CD8-positive, alpha-beta memory T cell (primary cell): ENCODE data around the gene ACTG1. TPM values are rescaled to one million over a fixed set of nuclear protein-coding genes. Genes with fewer than 3 reads are reported as not detected.
A peak's percentile ranks its signal among the peaks of the same experiment; 100 is the strongest.

ENCODE experiments used
- CTCF ChIA-PET: fragments of 350-600 bp; sonication (Branson Sonifier 250); formaldehyde crosslinking; loops from one replicate; lab custom pipeline; 2021; ENCODE audit warnings: antibody characterized with exemption; lab: Charles Lee
- POLR2A ChIA-PET: fragments of 350-600 bp; sonication (Branson Sonifier 250); formaldehyde crosslinking; loops from one replicate; lab custom pipeline; 2021; ENCODE audit warnings: antibody characterized with exemption; lab: Charles Lee
- DNase-seq, 5 donors: peaks; one replicate each; pipeline versions ENCODE4 v3.0.0 to v3.0.0-alpha.2; 2020 to 2022; ENCODE audit warnings: mixed read lengths in 1 of 5
- H3K27ac ChIP-seq: one replicate; pipeline ENCODE4 v1.7.0; 2013; ENCODE audit warnings: low read depth, mild to moderate bottlenecking, low read length, moderate library complexity
- H3K27me3 ChIP-seq: 2 replicates; pipeline ENCODE4 v1.7.0; 2013; ENCODE audit warnings: low read length, mild to moderate bottlenecking; ENCODE audit not compliant: insufficient read depth, poor library complexity, severe bottlenecking
- H3K36me3 ChIP-seq: 2 replicates; pipeline ENCODE4 v1.7.0; 2013; ENCODE audit warnings: mild to moderate bottlenecking, low read length, moderate library complexity; ENCODE audit not compliant: insufficient read depth
- H3K4me1 ChIP-seq: 2 replicates; pipeline ENCODE4 v1.7.0; 2013; ENCODE audit warnings: mild to moderate bottlenecking, low read length, moderate library complexity; ENCODE audit not compliant: insufficient read depth
- H3K4me3 ChIP-seq: 2 replicates; pipeline ENCODE4 v1.7.0; 2013; ENCODE audit warnings: mild to moderate bottlenecking, low read length
- H3K9me3 ChIP-seq: 2 replicates; pipeline ENCODE4 v1.7.0; 2013; ENCODE audit warnings: mild to moderate bottlenecking, low read length
- H3K27ac Mint-ChIP-seq, 8 donors: one replicate each; pipeline ENCODE4 v1.8.0; 2020 to 2021; ENCODE audit warnings: mixed read lengths in 8 of 8, mild to moderate bottlenecking in 6 of 8, inconsistent platforms in 3 of 8, moderate library complexity in 3 of 8
- H3K27me3 Mint-ChIP-seq, 2 donors: one replicate each; pipeline ENCODE4 v1.8.0; 2020 to 2021; ENCODE audit warnings: mixed read lengths in 2 of 2, mild to moderate bottlenecking in 1 of 2, moderate library complexity in 1 of 2
- H3K36me3 Mint-ChIP-seq, 3 donors: one replicate each; pipeline ENCODE4 v1.8.0; 2020 to 2021; ENCODE audit warnings: mixed read lengths in 3 of 3, inconsistent platforms in 1 of 3, mild to moderate bottlenecking in 1 of 3
- H3K4me1 Mint-ChIP-seq, 3 donors: one replicate each; pipeline ENCODE4 v1.8.0; 2020 to 2021; ENCODE audit warnings: mixed read lengths in 3 of 3, inconsistent platforms in 1 of 3, mild to moderate bottlenecking in 1 of 3
- H3K4me3 Mint-ChIP-seq, 7 donors: one replicate each; pipeline ENCODE4 v1.8.0; 2020 to 2021; ENCODE audit warnings: mixed read lengths in 7 of 7, mild to moderate bottlenecking in 6 of 7, moderate library complexity in 4 of 7, inconsistent platforms in 2 of 7
- H3K9me3 Mint-ChIP-seq, 5 donors: one replicate each; pipeline ENCODE4 v1.8.0; 2020 to 2022; ENCODE audit warnings: mixed read lengths in 5 of 5, mild to moderate bottlenecking in 3 of 5, moderate library complexity in 2 of 5, inconsistent platforms in 1 of 5
- polyA plus RNA-seq: library from polyadenylated mRNA; unstranded; fragments of 300-500 nt; fragmentation: Illumina TruSeq; gene quantifications from one replicate; pipeline ENCODE4 v1.2.3, GENCODE V29; 2021
- total RNA-seq, 2 experiments: library from RNA; stranded (reverse); gene quantifications; one replicate each; pipeline ENCODE4 v1.2.3, GENCODE V29; 2021

Gene ACTG1
- 1,000 to 10,000 TPM; 5,175 to 5,190 TPM for total RNA-seq
- polyA plus RNA-seq, result 1,950 TPM

- H3K27ac Mint-ChIP-seq, result peak within 1 kb of the TSS; percentile 92 to 98 (median 96)
- peaks cover 36% of the 10 kb centered on the region for H3K4me1 ChIP-seq
- peaks cover 33% of the 10 kb centered on the region for H3K36me3 ChIP-seq
These were observed at the start of gene ACTG1 for GRCh38 chr17:81512562-81513371. ACTG1 (minus strand) TSS chr17:81512799; CDS start chr17:81512354, 445 bp downstream.

GRCh38 chr17:81561494-81561885, 48.9 kb upstream of the ACTG1 start:
- Mint-ChIP-seq H3K9me3 (no peaks in the 10 kb centered on the region), H3K36me3 (peaks cover 0 to 77% (median 17%) of the 10 kb centered on the region in 3 donors), H3K4me1 (no peaks in the 10 kb centered on the region), H3K4me3 (no peak overlapping the region), H3K27me3 (peaks cover 0 to 3% of the 10 kb centered on the region in 2 donors), H3K27ac (peak overlapping the region in 2 of 8 donors; percentile 12 to 19)
- Histone ChIP-seq H3K4me1 (no peaks in the 10 kb centered on the region), H3K36me3 (peaks cover 15% of the 10 kb centered on the region), H3K27me3 (no peaks in the 10 kb centered on the region), H3K4me3 (no peak overlapping the region), H3K9me3 (no peaks in the 10 kb centered on the region), H3K27ac (no peak overlapping the region)
- CTCF ChIA-PET, result no interaction called here
- DNase-seq, result no peak
- POLR2A ChIA-PET, result no interaction called here

More at GRCh38 chr17:81512562-81513371, at the start of gene ACTG1:
- peak; percentile 85 to 95 (median 88) for DNase-seq
- Mint-ChIP-seq H3K9me3 (peaks cover 0 to 1% (median 0%) of the 10 kb centered on the region in 5 donors), H3K27me3 (peaks cover 0 to 15% of the 10 kb centered on the region in 2 donors), H3K36me3 (peaks cover 30 to 42% (median 32%) of the 10 kb centered on the region in 3 donors), H3K4me3 (peak within 1 kb of the TSS; percentile 93 to 99 (median 98)), H3K4me1 (peaks cover 46 to 74% (median 56%) of the 10 kb centered on the region in 3 donors)
- Histone ChIP-seq H3K4me3 (peak within 1 kb of the TSS; percentile 92), H3K27me3 (no peaks in the 10 kb centered on the region), H3K9me3 (no peaks in the 10 kb centered on the region), H3K27ac (peak within 1 kb of the TSS; percentile 85)
- ChIA-PET CTCF (no interaction called here), POLR2A (interaction anchor here (0.5 to 2.0 kb wide), 6 partner anchors 28 to 276 kb away, joined by 3 to 9 read pairs (median 6); partner anchors contain the start of genes FAAP100, NDUFAF8 and TEPSIN)

- CTCF ChIA-PET, result no interaction called here
- Mint-ChIP-seq H3K27ac (peak overlapping the region in 1 of 8 donors; percentile 43), H3K36me3 (peaks cover 0 to 55% (median 7%) of the 10 kb centered on the region in 3 donors), H3K9me3 (no peaks in the 10 kb centered on the region), H3K4me3 (no peak overlapping the region), H3K4me1 (peaks cover 3 to 4% (median 3%) of the 10 kb centered on the region in 3 donors), H3K27me3 (no peaks in the 10 kb centered on the region)
- DNase-seq, result no peak
- Histone ChIP-seq H3K9me3 (no peaks in the 10 kb centered on the region), H3K4me3 (no peak overlapping the region), H3K36me3 (no peaks in the 10 kb centered on the region), H3K27me3 (no peaks in the 10 kb centered on the region), H3K4me1 (peaks cover 3% of the 10 kb centered on the region), H3K27ac (no peak overlapping the region)
- POLR2A ChIA-PET, result no interaction called here
These were observed 46.6 kb upstream of the ACTG1 start for GRCh38 chr17:81558941-81559806.

- Histone ChIP-seq H3K36me3 (no peaks in the 10 kb centered on the region), H3K27ac (no peak overlapping the region)
- POLR2A ChIA-PET, result no interaction called here
These were observed 45.5 kb upstream of the ACTG1 start for GRCh38 chr17:81558115-81558468.

GRCh38 chr17:81557276-81558114, 44.9 kb upstream of the ACTG1 start:
- H3K9me3 ChIP-seq, result no peaks in the 10 kb centered on the region
- Mint-ChIP-seq H3K4me1 (peaks cover 17 to 19% (median 18%) of the 10 kb centered on the region in 3 donors), H3K4me3 (no peak overlapping the region), H3K9me3 (no peaks in the 10 kb centered on the region), H3K27ac (no peak overlapping the region), H3K36me3 (peaks cover 0 to 47% (median 7%) of the 10 kb centered on the region in 3 donors), H3K27me3 (no peaks in the 10 kb centered on the region)
- H3K27me3 ChIP-seq, result no peaks in the 10 kb centered on the region
- ChIA-PET CTCF (interaction anchor here (3.6 kb wide), 1 partner anchor 38 kb away, joined by 11 read pairs; no protein-coding TSS in a partner anchor), POLR2A (no interaction called here)
- DNase-seq, result no peak
- no peak overlapping the region for H3K27ac ChIP-seq
- H3K4me3 ChIP-seq, result no peak overlapping the region
- H3K36me3 ChIP-seq, result no peaks in the 10 kb centered on the region
- H3K4me1 ChIP-seq, result peaks cover 14% of the 10 kb centered on the region

More at GRCh38 chr17:81558115-81558468, 45.5 kb upstream of the ACTG1 start:
- Mint-ChIP-seq H3K36me3 (peaks cover 0 to 46% (median 7%) of the 10 kb centered on the region in 3 donors), H3K4me3 (no peak overlapping the region), H3K4me1 (peaks cover 14 to 15% (median 14%) of the 10 kb centered on the region in 3 donors), H3K27me3 (no peaks in the 10 kb centered on the region), H3K27ac (no peak overlapping the region), H3K9me3 (no peaks in the 10 kb centered on the region)
- Histone ChIP-seq H3K9me3 (no peaks in the 10 kb centered on the region), H3K27me3 (no peaks in the 10 kb centered on the region), H3K4me3 (no peak overlapping the region), H3K4me1 (peaks cover 14% of the 10 kb centered on the region)
- no peak for DNase-seq
- CTCF ChIA-PET, result interaction anchor here (3.6 kb wide), 1 partner anchor 39 kb away, joined by 11 read pairs; no protein-coding TSS in a partner anchor

- Histone ChIP-seq H3K9me3 (no peaks in the 10 kb centered on the region), H3K27ac (no peak overlapping the region), H3K4me3 (no peak overlapping the region), H3K27me3 (no peaks in the 10 kb centered on the region), H3K4me1 (peaks cover 14% of the 10 kb centered on the region), H3K36me3 (no peaks in the 10 kb centered on the region)
- POLR2A ChIA-PET, result no interaction called here
- CTCF ChIA-PET, result interaction anchor here (3.6 kb wide), 1 partner anchor 38 kb away, joined by 11 read pairs; no protein-coding TSS in a partner anchor
- H3K27me3 Mint-ChIP-seq, result no peaks in the 10 kb centered on the region
- H3K27ac Mint-ChIP-seq, result no peak overlapping the region
- H3K4me1 Mint-ChIP-seq, result peaks cover 17 to 19% (median 18%) of the 10 kb centered on the region in 3 donors
- peaks cover 0 to 44% (median 7%) of the 10 kb centered on the region in 3 donors for H3K36me3 Mint-ChIP-seq
- no peak for DNase-seq
- H3K9me3 Mint-ChIP-seq, result no peaks in the 10 kb centered on the region
- H3K4me3 Mint-ChIP-seq, result no peak overlapping the region
These were observed 44.3 kb upstream of the ACTG1 start for GRCh38 chr17:81556863-81557262.

- H3K36me3 ChIP-seq, result no peaks in the 10 kb centered on the region
- H3K4me3 Mint-ChIP-seq, result no peak overlapping the region
- H3K27ac Mint-ChIP-seq, result peak overlapping the region in 1 of 8 donors; percentile 65
- peaks cover 0 to 2% of the 10 kb centered on the region in 2 donors for H3K27me3 Mint-ChIP-seq
- no peaks in the 10 kb centered on the region for H3K9me3 ChIP-seq
- peaks cover 21 to 23% (median 21%) of the 10 kb centered on the region in 3 donors for H3K4me1 Mint-ChIP-seq
- H3K27ac ChIP-seq, result no peak overlapping the region
- no peak overlapping the region for H3K4me3 ChIP-seq
- H3K36me3 Mint-ChIP-seq, result peaks cover 0 to 41% (median 6%) of the 10 kb centered on the region in 3 donors
- H3K9me3 Mint-ChIP-seq, result no peaks in the 10 kb centered on the region
- CTCF ChIA-PET, result interaction anchor here (3.6 kb wide), 1 partner anchor 37 kb away, joined by 11 read pairs; no protein-coding TSS in a partner anchor
- no peaks in the 10 kb centered on the region for H3K27me3 ChIP-seq
- POLR2A ChIA-PET, result no interaction called here
- H3K4me1 ChIP-seq, result peaks cover 17% of the 10 kb centered on the region
- DNase-seq, result no peak
These were observed 43.6 kb upstream of the ACTG1 start for GRCh38 chr17:81556175-81556691.
